ENCODE results near the gene ROBO2.

DNA sequence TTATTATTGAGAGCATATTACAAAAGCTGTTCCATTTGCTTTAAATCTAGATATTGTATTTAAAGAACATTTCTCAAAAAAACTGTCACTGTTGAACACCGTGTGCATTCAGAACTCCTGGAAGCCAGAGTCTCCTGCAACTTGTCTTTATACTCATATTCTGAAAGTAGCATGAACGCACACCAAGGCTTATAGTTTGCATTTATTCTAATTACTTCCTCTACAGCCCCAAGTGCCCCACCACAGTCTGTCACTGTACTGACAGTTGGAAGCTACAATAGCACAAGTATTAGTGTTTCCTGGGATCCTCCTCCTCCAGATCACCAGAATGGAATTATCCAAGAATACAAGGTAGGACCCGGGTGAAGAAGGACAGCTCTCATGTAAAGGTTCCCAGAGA, 537.4 kb downstream of the ROBO2 start:
- TF ChIP-seq NFRKB (IDR thresholded peaks at IDR 0.05) (no peak), SUZ12 (IDR thresholded peaks at IDR 0.05) (no peak), SP1 (IDR thresholded peaks at IDR 0.05) (no peak), TARDBP (IDR thresholded peaks at IDR 0.05) (no peak)

Measured in HEK293T (cell line).